ENCODE results near the gene MEIG1.

Gene MEIG1, protein sequence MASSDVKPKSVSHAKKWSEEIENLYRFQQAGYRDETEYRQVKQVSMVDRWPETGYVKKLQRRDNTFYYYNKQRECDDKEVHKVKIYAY

DNA sequence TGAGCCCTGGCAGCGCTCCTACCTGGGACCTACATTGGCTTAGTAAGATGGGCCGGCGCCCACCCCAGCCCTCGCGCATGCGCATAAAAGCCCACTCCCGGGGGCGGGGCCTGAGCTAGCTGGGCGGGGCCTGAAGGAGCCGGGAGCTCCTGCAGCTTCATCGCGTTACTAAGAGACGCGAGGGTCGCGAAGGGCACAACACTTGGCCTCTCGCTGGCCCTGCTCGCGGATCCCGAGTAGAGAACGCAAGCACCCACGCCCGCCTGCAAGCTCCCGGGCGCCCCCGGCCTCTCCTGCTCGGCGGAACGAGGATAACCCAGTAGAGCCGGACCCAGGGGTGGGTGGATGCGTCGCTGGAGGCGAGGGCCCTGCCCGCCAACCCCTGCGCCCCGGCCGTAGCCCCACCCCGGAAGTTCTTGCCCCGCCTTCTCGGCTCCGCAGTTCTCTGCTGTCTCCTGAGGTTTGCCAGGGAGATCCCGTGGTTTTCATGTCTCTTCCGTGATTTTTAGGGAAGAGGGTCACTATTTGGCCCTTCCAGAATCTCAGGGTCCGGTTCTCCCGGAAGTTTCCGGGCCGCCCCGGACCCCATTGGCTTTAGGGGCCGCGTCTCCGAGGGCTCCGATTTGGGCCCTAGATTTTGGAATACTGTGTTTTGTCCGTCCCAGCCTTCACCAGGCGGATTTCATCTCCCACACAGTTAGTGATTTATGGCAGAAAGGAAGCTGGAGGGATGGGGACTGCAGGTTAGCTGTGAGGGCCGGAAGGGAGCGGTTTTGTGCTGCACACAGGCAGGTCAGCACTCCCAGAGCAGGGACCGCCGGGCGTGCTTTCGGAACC is at the start of gene MEIG1:
MEIG1 (plus strand) TSS at position 168 of the 837 bp plus-strand sequence. CDS start 7,081 bp downstream, outside the sequence.
- TF ChIP-seq, protein P1, sequence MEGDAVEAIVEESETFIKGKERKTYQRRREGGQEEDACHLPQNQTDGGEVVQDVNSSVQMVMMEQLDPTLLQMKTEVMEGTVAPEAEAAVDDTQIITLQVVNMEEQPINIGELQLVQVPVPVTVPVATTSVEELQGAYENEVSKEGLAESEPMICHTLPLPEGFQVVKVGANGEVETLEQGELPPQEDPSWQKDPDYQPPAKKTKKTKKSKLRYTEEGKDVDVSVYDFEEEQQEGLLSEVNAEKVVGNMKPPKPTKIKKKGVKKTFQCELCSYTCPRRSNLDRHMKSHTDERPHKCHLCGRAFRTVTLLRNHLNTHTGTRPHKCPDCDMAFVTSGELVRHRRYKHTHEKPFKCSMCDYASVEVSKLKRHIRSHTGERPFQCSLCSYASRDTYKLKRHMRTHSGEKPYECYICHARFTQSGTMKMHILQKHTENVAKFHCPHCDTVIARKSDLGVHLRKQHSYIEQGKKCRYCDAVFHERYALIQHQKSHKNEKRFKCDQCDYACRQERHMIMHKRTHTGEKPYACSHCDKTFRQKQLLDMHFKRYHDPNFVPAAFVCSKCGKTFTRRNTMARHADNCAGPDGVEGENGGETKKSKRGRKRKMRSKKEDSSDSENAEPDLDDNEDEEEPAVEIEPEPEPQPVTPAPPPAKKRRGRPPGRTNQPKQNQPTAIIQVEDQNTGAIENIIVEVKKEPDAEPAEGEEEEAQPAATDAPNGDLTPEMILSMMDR (IDR thresholded peaks at IDR 0.05; ENCODE audit: control extremely low read depth, extremely low read depth, low read depth, missing control alignments), result no peak
- POLR2A ChIA-PET, result interaction anchor here (0.6 to 0.9 kb wide), 4 partner anchors 81 to 774 kb away, joined by 3 to 6 read pairs (median 4); partner anchors contain the start of gene SUV39H2
- CTCF ChIA-PET, result interaction anchor here (0.9 to 2.2 kb wide), 5 partner anchors 12 to 422 kb away, joined by 3 to 6 read pairs (median 4); partner anchors contain the start of genes CDNF, HSPA14, MSANTD7 and SUV39H2
- DNase-seq (ENCODE audit: extremely low spot score), result peak; percentile 94

DNA sequence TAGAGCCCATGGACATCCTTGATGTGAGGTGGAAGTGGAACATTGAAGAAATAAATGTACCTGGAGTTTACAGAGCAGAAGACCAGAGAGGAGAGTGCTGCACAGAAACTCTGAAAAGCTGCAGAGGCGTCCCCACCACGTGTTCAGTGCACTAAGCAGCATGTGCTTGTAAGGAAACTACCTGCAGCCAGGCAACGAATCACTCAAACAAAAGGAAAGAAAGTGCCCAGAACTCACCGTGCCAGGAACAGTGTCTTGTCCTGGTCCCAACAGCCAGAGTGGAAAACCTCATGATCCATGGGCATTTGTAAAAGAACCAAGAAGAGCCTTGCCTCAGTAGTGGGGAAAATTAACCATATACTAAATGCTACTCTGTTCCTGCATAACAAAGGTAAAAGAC is 48.2 kb upstream of the MEIG1 start:
- no peak for DNase-seq (ENCODE audit: extremely low spot score)
- CTCF ChIA-PET, result interaction anchor here (0.6 to 1.2 kb wide), 2 partner anchors 11 to 13 kb away, joined by 3 to 4 read pairs; no protein-coding TSS in a partner anchor
- POLR2A ChIA-PET, result no interaction called here
- TF ChIP-seq, protein P1 (IDR thresholded peaks at IDR 0.05; ENCODE audit: control extremely low read depth, extremely low read depth, low read depth, missing control alignments), result no peak

DNA sequence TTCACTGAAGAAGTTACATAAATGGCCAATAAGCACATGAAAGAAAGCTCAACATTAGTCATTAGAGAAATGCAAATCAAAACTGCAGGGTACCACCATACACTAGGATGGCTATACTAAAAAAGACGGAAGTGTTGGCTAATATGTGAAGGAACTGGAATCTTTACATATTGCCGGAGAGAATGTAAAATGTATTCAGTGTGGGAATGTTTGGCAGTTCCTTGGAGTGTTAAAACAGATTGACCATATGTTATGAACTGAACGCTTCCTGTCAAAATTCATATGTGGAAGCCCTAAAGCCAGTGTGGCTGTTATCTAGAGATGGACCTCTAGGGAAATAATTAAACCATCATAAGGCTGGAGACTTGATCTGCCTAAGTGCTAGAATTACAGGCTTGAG is 47.4 kb upstream of the MEIG1 start:
- POLR2A ChIA-PET, result no interaction called here
- CTCF ChIA-PET, result interaction anchor here (0.6 to 1.2 kb wide), 2 partner anchors 12 to 14 kb away, joined by 3 to 4 read pairs; no protein-coding TSS in a partner anchor
- DNase-seq (ENCODE audit: extremely low spot score), result no peak
- TF ChIP-seq, protein P1 (IDR thresholded peaks at IDR 0.05; ENCODE audit: control extremely low read depth, extremely low read depth, low read depth, missing control alignments), result no peak

DNA sequence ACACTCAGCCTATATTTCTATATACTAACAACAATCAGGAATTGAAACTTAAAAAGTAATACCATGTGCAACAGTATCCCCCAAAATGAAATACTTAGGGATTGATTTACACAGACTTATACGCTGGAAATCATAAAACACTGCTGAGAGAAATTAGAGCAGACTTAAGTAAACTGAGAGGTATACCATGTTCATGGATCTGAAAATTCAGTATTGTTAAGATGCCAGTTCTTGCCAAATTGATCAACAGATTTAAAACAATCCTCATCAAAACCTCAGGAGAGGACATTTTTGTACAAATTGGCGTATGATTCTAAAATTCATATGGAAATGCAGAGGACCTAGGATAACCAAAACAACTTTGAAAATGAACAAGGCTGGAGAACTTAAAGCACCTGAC is 42.6 kb upstream of the MEIG1 start:
- ChIA-PET CTCF (no interaction called here), POLR2A (no interaction called here)
- DNase-seq (ENCODE audit: extremely low spot score), result no peak
- TF ChIP-seq, protein P1 (IDR thresholded peaks at IDR 0.05; ENCODE audit: control extremely low read depth, extremely low read depth, low read depth, missing control alignments), result no peak

DNA sequence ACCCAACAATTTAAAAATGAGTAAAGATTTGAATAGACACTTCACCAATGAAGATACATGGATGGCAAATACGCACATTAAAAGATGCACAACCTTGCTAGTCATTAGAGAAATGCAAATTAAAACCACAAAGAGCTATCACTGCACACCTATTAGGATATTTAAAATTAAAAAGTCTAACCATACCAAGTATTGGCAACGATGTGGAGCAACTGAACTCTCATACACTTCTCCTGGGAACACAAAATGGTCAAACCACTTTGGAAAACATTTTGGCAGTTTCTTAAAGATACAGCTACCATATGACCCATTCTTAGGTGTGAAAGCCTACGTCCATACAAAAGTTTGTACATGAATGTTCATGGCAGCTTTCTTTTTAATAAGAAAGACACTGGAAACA is 41.4 kb upstream of the MEIG1 start:
- ChIA-PET CTCF (interaction anchor here (1.0 to 1.5 kb wide), 2 partner anchors 14 to 35 kb away, joined by 3 to 9 read pairs; no protein-coding TSS in a partner anchor), POLR2A (interaction anchor here (0.6 kb wide), 1 partner anchor 1810 kb away, joined by 3 read pairs; no protein-coding TSS in a partner anchor)
- no peak for DNase-seq (ENCODE audit: extremely low spot score)
- TF ChIP-seq, protein P1 (IDR thresholded peaks at IDR 0.05; ENCODE audit: control extremely low read depth, extremely low read depth, low read depth, missing control alignments), result no peak

DNA sequence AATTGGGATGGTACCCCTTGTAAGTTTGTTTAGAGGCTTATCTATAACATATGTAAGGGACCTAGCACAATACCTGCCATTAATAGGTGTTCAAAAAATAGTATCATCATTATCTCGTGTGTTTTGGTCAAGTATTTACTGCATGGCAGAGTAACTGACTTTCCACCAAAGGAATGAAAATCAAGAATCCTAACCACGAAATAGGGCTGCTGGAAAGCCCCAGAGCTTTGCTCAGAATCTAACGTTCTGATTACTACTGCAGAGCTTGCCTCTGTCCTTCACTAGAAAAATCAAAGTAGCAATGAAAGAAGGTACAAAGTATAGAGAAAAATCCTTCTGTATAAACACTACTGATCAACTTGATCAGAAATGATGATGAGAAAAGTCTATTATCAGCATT is 40.2 kb upstream of the MEIG1 start:
- POLR2A ChIA-PET, result no interaction called here
- DNase-seq (ENCODE audit: extremely low spot score), result no peak
- TF ChIP-seq, protein P1 (IDR thresholded peaks at IDR 0.05; ENCODE audit: control extremely low read depth, extremely low read depth, low read depth, missing control alignments), result no peak
- CTCF ChIA-PET, result interaction anchor here (1.0 to 1.6 kb wide), 2 partner anchors 9 to 13 kb away, joined by 3 to 4 read pairs; no protein-coding TSS in a partner anchor
